22Rv1 (cell line): Measurements from ENCODE around the gene BAD.

ENCODE experiments used
- CTCF ChIP-seq: fragments of 450-650 bp; IDR thresholded peaks from 2 replicates; pipeline ENCODE4 v1.5.1; 2017; ENCODE audit warnings: mild to moderate bottlenecking
- ZFX ChIP-seq: fragments of 450-650 bp; IDR thresholded peaks from 2 replicates; pipeline ENCODE4 v1.6.1; 2017; ENCODE audit warnings: antibody characterized with exemption, borderline replicate concordance

DNA sequence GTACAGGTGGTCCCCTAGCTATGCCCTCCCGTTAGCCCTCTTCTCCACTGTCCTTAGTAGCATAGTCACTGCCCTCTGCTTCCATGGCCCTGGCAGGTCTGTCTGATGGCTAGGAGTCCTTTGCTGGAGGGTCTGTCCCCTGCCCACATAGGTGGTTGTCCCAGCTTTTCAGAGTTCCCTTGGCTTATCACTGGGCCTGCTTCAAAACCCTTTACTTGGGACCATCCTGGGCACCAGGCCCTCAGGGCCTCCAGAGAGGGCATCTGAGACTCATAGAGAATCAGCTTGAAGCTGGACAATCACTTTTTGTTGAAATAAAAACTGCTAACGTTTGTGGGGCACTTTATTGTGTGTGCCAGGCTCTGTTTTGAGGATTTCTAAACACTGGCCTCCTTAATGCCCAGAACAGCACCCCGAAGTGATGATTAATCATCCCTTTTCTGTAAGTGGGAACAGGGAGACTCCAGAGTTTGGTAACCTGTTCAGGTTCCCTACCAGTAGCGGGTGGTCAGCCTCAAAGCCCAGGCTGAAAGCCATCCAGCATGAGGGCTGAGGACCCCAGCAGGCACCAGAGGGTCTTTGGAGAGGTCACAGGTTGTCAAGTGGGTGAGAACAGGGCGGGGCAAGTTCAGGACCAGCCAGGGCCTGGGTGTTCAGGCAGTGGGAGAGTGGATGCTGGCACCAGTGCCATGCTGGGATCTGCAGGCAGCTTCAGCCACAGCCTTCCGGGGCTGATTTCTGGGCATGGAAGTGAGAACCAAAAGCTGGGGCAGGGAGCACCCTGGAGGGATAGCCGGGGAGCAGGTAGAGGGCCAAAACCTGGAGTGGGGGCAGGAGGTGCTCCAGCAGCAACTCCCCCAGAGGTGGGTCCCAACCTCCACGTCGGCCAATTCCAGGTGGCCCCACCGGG, 6.1 kb upstream of the BAD start:
- TF ChIP-seq CTCF (no peak), ZFX (no peak)
